ENCODE results near the gene LEF1. TPM values are rescaled to one million over a fixed set of nuclear protein-coding genes. Genes with fewer than 3 reads are reported as not detected.

Gene LEF1
- total and polyA plus RNA-seq, 12 donors: 0.22 to 4.6 (median 0.76) TPM; not detected in 1

GRCh38 chr4:108152980-108153379, 15.8 kb downstream of the LEF1 start:
- no peak overlapping the region for H3K4me3 ChIP-seq
- peaks cover 0 to 38% (median 12%) of the 10 kb centered on the region in 7 donors for H3K27me3 ChIP-seq
- H3K36me3 ChIP-seq: no peaks in the 10 kb centered on the region
- peaks cover 0 to 5% (median 0%) of the 10 kb centered on the region in 9 donors for H3K4me1 ChIP-seq
- no peaks in the 10 kb centered on the region for H3K9me3 ChIP-seq
- DNase-seq (no peak), ATAC-seq (no peak)
- TF ChIP-seq, protein P1, sequence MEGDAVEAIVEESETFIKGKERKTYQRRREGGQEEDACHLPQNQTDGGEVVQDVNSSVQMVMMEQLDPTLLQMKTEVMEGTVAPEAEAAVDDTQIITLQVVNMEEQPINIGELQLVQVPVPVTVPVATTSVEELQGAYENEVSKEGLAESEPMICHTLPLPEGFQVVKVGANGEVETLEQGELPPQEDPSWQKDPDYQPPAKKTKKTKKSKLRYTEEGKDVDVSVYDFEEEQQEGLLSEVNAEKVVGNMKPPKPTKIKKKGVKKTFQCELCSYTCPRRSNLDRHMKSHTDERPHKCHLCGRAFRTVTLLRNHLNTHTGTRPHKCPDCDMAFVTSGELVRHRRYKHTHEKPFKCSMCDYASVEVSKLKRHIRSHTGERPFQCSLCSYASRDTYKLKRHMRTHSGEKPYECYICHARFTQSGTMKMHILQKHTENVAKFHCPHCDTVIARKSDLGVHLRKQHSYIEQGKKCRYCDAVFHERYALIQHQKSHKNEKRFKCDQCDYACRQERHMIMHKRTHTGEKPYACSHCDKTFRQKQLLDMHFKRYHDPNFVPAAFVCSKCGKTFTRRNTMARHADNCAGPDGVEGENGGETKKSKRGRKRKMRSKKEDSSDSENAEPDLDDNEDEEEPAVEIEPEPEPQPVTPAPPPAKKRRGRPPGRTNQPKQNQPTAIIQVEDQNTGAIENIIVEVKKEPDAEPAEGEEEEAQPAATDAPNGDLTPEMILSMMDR (IDR thresholded peaks at IDR 0.05): no peak
- H3K27ac ChIP-seq: no peak overlapping the region
- intact Hi-C loops (cut with DNase I): no loop called here
- 86 to 89% methylated on average over 1 of the region's 1 CpG for WGBS, 2 donors

DNA sequence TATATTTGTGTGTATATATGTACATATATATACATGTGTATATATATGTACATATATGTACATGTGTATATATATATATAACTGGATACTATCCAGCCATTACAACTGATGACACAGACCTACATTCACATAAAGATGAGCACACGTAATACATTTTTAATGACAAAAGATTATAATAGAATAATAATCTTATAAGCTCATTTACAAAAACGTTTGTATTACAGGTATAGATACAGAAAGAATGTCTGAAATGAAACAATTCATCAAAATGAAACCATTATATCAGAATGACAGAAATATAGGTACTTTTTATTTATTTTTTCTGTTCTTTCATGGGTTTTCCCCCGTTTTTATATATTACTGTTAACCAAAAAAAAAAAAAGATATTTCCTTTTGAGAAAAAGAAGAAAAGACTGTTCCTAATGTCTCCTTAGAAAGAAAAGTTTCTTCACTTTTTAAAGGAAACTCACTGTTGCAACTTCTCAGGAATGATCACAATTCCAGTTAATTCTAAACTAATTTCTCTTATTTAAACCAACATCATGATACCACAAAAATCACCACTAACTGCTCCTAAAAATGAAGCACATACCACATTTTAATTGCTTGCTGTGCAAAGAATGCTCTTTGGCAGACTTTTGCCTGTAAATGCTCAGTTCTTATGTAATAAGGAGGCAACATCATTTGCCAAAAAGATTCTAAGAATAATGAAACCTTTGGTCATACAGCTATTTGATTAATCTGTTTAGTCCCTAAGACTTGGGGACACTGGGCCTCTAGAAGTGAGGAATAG, 18.9 kb downstream of the LEF1 start:
- ATAC-seq: no peak
- TF ChIP-seq, protein P1 (IDR thresholded peaks at IDR 0.05): no peak
- 82 to 86% methylated on average over 3 of the region's 3 CpGs for WGBS, 2 donors
- H3K4me3 ChIP-seq: no peak overlapping the region
- intact Hi-C loops (cut with DNase I): no loop called here
- H3K27me3 ChIP-seq: peaks cover 0 to 14% (median 3%) of the 10 kb centered on the region in 7 donors
- no peaks in the 10 kb centered on the region for H3K9me3 ChIP-seq
- H3K36me3 ChIP-seq: no peaks in the 10 kb centered on the region
- H3K4me1 ChIP-seq: peaks cover 0 to 5% (median 0%) of the 10 kb centered on the region in 9 donors
- H3K27ac ChIP-seq: no peak overlapping the region
- no peak for DNase-seq

GRCh38 chr4:108148316-108148715, 20.4 kb downstream of the LEF1 start:
- peaks cover 0 to 8% (median 3%) of the 10 kb centered on the region in 7 donors for H3K27me3 ChIP-seq
- no peak overlapping the region for H3K4me3 ChIP-seq
- no peaks in the 10 kb centered on the region for H3K36me3 ChIP-seq
- H3K9me3 ChIP-seq: no peaks in the 10 kb centered on the region
- DNase-seq (no peak), ATAC-seq (no peak)
- no peak overlapping the region for H3K27ac ChIP-seq
- 79 to 86% methylated on average over 1 of the region's 1 CpG for WGBS, 2 donors
- intact Hi-C loops (cut with DNase I): no loop called here
- TF ChIP-seq, protein P1 (IDR thresholded peaks at IDR 0.05): no peak
- peaks cover 0 to 5% (median 0%) of the 10 kb centered on the region in 9 donors for H3K4me1 ChIP-seq

DNA sequence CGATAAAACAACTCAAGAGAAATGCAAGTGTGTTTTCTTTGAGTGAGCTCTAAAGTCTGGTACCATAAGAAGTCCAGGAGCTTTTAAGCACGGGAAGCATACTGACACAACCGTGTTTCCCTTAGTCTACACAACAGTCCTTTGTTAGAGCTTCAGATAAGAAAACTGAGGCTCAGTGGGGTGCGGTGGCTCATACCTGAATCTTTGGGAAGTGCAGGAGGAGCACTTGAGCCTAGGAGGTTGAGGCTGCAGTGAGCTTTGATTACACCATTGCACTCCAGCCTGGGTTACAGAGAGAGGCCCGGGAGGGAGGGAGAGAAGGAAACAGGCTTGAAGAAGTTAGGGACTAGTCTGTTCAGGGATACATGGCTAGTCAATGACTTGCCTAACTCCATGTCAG, 21.9 kb downstream of the LEF1 start:
- no peak overlapping the region for H3K4me3 ChIP-seq
- DNase-seq: no peak
- no peaks in the 10 kb centered on the region for H3K9me3 ChIP-seq
- TF ChIP-seq, protein P1 (IDR thresholded peaks at IDR 0.05): no peak
- H3K4me1 ChIP-seq: peaks cover 0 to 5% (median 0%) of the 10 kb centered on the region in 9 donors
- no peaks in the 10 kb centered on the region for H3K36me3 ChIP-seq
- 76% methylated on average over 5 of the region's 5 CpGs for WGBS, 2 donors
- H3K27ac ChIP-seq: no peak overlapping the region
- peaks cover 0 to 5% (median 0%) of the 10 kb centered on the region in 7 donors for H3K27me3 ChIP-seq
- ATAC-seq: no peak
- intact Hi-C loops (cut with DNase I): no loop called here

Measured in heart right ventricle (tissue), 16 donors.